CD4-positive, alpha-beta memory T cell (primary cell): ENCODE data around the gene C5orf22. TPM values are rescaled to one million over a fixed set of nuclear protein-coding genes. Genes with fewer than 3 reads are reported as not detected.
"Not testable (repeated sequence)": the region's sequence is repeated elsewhere in the genome, so short reads cannot be mapped to it uniquely, and the experiment has no call there.

ENCODE experiments used
- CTCF ChIA-PET: fragments of 350-600 bp; sonication (Branson Sonifier 250); formaldehyde crosslinking; loops from one replicate; lab custom pipeline; 2021; ENCODE audit warnings: inconsistent platforms; ENCODE audit not compliant: partially characterized antibody; lab: Charles Lee
- POLR2A ChIA-PET: fragments of 350-600 bp; sonication (Branson Sonifier 250); formaldehyde crosslinking; loops from one replicate; lab custom pipeline; 2021; ENCODE audit not compliant: partially characterized antibody; lab: Charles Lee
- DNase-seq, 5 donors: peaks; one replicate each; pipeline versions ENCODE4 v3.0.0 to v3.0.0-alpha.2; 2020 to 2022; ENCODE audit warnings: mixed read lengths in 1 of 5
- H3K27ac ChIP-seq: one replicate; pipeline ENCODE4 v1.7.0; 2013; ENCODE audit warnings: low read depth, low read length
- H3K27me3 ChIP-seq: 2 replicates; pipeline ENCODE4 v1.7.0; 2013; ENCODE audit warnings: mild to moderate bottlenecking, low read length, moderate library complexity; ENCODE audit not compliant: insufficient read depth
- H3K36me3 ChIP-seq: 2 replicates; pipeline ENCODE4 v1.7.0; 2013; ENCODE audit warnings: mild to moderate bottlenecking, low read length, moderate library complexity; ENCODE audit not compliant: insufficient read depth
- H3K4me1 ChIP-seq: 2 replicates; pipeline ENCODE4 v1.7.0; 2013; ENCODE audit warnings: mild to moderate bottlenecking, low read length, moderate library complexity; ENCODE audit not compliant: insufficient read depth
- H3K4me3 ChIP-seq, 2 donors: one replicate each; pipeline ENCODE4 v1.7.0; 2013; ENCODE audit warnings: low read length in 2 of 2, mild to moderate bottlenecking in 1 of 2
- H3K9me3 ChIP-seq, 2 donors: one replicate each; pipeline ENCODE4 v1.7.0; 2013; ENCODE audit warnings: low read length in 2 of 2, control low read depth in 1 of 2; ENCODE audit not compliant: control insufficient read depth in 1 of 2
- H3K27ac Mint-ChIP-seq, 7 donors: one replicate each; pipeline ENCODE4 v1.8.0; 2020 to 2021; ENCODE audit warnings: mixed read lengths in 7 of 7, mild to moderate bottlenecking in 6 of 7, inconsistent platforms in 3 of 7, moderate library complexity in 3 of 7
- H3K27me3 Mint-ChIP-seq, 2 donors: one replicate each; pipeline ENCODE4 v1.8.0; 2020 to 2021; ENCODE audit warnings: mixed read lengths in 2 of 2
- H3K36me3 Mint-ChIP-seq, 2 donors: one replicate each; pipeline ENCODE4 v1.8.0; 2020 to 2021; ENCODE audit warnings: mixed read lengths in 2 of 2, inconsistent platforms in 1 of 2, mild to moderate bottlenecking in 1 of 2
- H3K4me1 Mint-ChIP-seq, 4 donors: one replicate each; pipeline ENCODE4 v1.8.0; 2020 to 2021; ENCODE audit warnings: mixed read lengths in 4 of 4, mild to moderate bottlenecking in 1 of 4
- H3K4me3 Mint-ChIP-seq, 8 donors: one replicate each; pipeline ENCODE4 v1.8.0; 2020 to 2021; ENCODE audit warnings: mixed read lengths in 8 of 8, mild to moderate bottlenecking in 7 of 8, moderate library complexity in 6 of 8, inconsistent platforms in 3 of 8
- H3K9me3 Mint-ChIP-seq, 8 donors: one replicate each; pipeline ENCODE4 v1.8.0; 2020 to 2021; ENCODE audit warnings: mixed read lengths in 8 of 8, mild to moderate bottlenecking in 5 of 8, inconsistent platforms in 3 of 8, moderate library complexity in 1 of 8
- intact Hi-C: fragments of 100-400 bp; cut with micrococcal nuclease; formaldehyde crosslinking; loops from one replicate; pipeline ENCODE4 v1.15.1; 2023
- polyA plus RNA-seq, 2 donors: library from polyadenylated mRNA; unstranded; fragments of 300-500 nt; fragmentation: Illumina TruSeq; gene quantifications; one replicate each; pipeline ENCODE4 v1.2.3, GENCODE V29; 2021
- total RNA-seq, 2 experiments: library from RNA; stranded (reverse); gene quantifications; one replicate each; pipeline ENCODE4 v1.2.3, GENCODE V29; 2021

The C5orf22 gene
- total and polyA plus RNA-seq, 4 experiments from 2014 or later = 20.1 to 30.9 (median 27.3) TPM

DNA sequence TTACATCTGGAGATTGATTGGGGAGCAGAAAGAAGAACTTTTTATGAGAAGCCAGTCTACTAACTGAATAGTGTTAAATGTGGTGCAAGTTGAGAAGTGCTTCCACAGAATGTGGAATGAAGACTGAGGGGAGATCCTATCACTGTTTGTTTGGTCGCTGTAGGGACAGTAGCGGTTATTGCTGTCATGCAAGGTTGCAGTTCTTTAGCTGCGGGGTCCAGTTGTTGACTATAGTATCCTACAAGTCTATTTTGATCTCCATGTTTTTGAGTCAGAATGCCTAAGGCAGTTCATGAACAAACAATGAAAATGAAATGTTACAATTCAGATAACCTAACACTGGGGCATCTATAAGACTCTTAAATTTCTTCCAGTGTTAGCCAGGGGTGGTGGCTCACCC is 61.6 kb downstream of the C5orf22 start:
- Mint-ChIP-seq H3K36me3 (no peaks in the 10 kb centered on the region), H3K4me1 (no peaks in the 10 kb centered on the region), H3K4me3 (no peak overlapping the region), H3K27ac (no peak overlapping the region), H3K27me3 (peaks cover 8% of the 10 kb centered on the region in 2 donors), H3K9me3 (no peaks in the 10 kb centered on the region)
- Histone ChIP-seq H3K9me3 (no peaks in the 10 kb centered on the region), H3K27me3 (no peaks in the 10 kb centered on the region), H3K36me3 (no peaks in the 10 kb centered on the region), H3K4me1 (no peaks in the 10 kb centered on the region), H3K4me3 (no peak overlapping the region), H3K27ac (no peak overlapping the region)
- POLR2A ChIA-PET = no interaction called here
- DNase-seq = no peak
- CTCF ChIA-PET = no interaction called here
- intact Hi-C loops = no loop called here

DNA sequence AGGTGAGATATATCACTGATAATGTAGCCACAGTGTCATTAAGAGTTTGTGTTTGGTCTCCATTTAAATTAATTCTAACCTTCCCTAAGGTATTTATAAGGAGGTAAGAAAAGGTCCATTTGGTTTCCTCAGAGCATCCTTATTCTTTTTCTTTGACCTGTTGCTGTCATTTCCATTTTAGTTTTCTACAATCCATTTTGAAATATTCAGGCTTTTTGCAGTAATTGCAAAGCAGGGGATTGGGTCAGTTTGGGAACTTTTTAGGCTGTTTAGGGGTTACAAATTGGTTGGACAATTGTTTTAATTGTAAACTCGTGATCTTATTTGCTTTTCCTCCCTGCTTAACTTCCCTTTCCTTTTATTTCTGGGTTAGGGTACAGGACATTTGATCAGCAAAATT is 64.3 kb downstream of the C5orf22 start:
- Mint-ChIP-seq H3K4me3 (no peak overlapping the region), H3K27ac (no peak overlapping the region), H3K9me3 (no peaks in the 10 kb centered on the region), H3K36me3 (no peaks in the 10 kb centered on the region), H3K27me3 (peaks cover 8 to 12% of the 10 kb centered on the region in 2 donors), H3K4me1 (no peaks in the 10 kb centered on the region)
- no peaks in the 10 kb centered on the region for H3K27me3 ChIP-seq
- no peaks in the 10 kb centered on the region for H3K9me3 ChIP-seq
- H3K4me1 ChIP-seq = no peaks in the 10 kb centered on the region
- intact Hi-C loops = no loop called here
- no peak overlapping the region for H3K4me3 ChIP-seq
- no peaks in the 10 kb centered on the region for H3K36me3 ChIP-seq
- CTCF ChIA-PET = no interaction called here
- no peak overlapping the region for H3K27ac ChIP-seq
- no peak for DNase-seq
- POLR2A ChIA-PET = no interaction called here

DNA sequence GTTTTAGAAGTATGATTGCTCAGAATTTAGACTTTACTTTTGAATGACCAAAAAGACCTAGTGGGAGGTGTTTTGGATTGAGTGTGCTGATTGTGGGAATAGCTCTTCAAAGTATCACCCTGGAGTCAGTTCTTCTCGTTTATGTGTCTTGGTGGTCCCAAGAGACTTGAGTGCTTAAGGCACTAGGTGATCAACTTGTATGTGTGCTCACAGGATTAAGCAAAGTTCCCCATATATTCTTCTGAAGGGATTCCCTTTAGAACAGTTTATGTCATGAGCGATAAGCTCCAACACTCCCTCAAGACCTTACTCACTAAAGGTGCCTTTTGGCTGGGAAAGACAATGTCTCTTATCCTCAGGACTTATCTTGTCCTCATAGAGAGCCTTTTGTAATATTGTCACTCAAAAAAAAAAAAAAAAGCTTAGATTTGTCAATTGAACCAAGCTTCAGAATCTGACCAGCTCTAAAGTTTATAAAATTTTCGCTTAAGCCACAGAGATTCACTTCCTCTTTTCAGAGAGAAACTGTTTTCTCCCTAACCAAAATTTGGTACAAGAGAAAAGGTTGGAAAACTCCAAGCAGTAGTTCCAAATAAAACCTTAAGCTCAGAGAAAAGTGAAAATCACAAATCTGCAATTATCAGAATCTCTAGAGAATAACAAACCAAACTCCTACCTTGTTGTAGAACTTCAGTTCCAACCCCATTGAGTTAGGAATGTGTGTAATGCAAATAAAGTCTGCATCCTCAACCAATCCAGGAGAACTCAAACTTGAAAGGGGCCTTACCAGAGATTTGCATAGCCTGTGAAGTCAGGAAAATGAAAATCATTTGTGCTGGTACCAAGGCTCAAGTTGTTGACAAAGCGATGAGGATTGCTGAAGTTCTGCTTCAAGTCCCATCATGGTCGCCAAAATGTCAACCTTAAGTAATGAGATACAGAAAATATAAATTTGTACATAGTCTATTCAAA is 66.8 kb downstream of the C5orf22 start:
- CTCF ChIA-PET = interaction anchor here (0.7 to 1.6 kb wide), 2 partner anchors 7 to 12 kb away, joined by 3 read pairs; no protein-coding TSS in a partner anchor
- Mint-ChIP-seq H3K27me3 (peaks cover 12 to 17% of the 10 kb centered on the region in 2 donors), H3K4me3 (no peak overlapping the region), H3K36me3 (no peaks in the 10 kb centered on the region), H3K9me3 (no peaks in the 10 kb centered on the region), H3K4me1 (no peaks in the 10 kb centered on the region), H3K27ac (no peak overlapping the region)
- no peaks in the 10 kb centered on the region for H3K9me3 ChIP-seq
- no peaks in the 10 kb centered on the region for H3K36me3 ChIP-seq
- no peaks in the 10 kb centered on the region for H3K4me1 ChIP-seq
- no peak overlapping the region for H3K27ac ChIP-seq
- intact Hi-C loops = no loop called here
- DNase-seq = no peak
- no peaks in the 10 kb centered on the region for H3K27me3 ChIP-seq
- POLR2A ChIA-PET = no interaction called here
- H3K4me3 ChIP-seq = no peak overlapping the region

DNA sequence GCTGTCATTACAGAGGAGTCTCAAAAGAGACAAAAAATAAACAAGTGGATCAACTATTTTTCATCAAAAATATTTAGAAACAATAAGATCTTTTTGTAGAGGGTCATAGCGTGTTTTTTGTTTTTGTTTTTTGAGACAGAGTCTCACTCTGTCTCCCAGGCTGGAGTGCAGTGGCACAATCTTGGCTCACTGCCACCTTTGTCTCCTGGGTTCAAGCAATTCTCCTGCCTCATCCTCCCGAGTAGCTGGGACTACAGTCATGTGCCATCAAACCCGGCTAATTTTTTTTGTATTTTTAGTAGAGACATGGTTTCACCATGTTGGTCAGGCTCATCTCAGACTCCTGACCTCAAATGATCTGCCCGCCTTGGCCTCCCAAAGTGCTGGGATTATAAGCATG is 70.2 kb downstream of the C5orf22 start:
- H3K27ac ChIP-seq, H3K4me1 ChIP-seq, H3K4me1 Mint-ChIP-seq, H3K4me3 ChIP-seq, POLR2A ChIA-PET, DNase-seq, H3K36me3 Mint-ChIP-seq, intact Hi-C loops, CTCF ChIA-PET, H3K36me3 ChIP-seq, H3K9me3 Mint-ChIP-seq, H3K4me3 Mint-ChIP-seq, H3K27me3 ChIP-seq, H3K9me3 ChIP-seq, H3K27ac Mint-ChIP-seq: not testable (repeated sequence)
- peaks cover 9 to 10% of the 10 kb centered on the region in 2 donors for H3K27me3 Mint-ChIP-seq

DNA sequence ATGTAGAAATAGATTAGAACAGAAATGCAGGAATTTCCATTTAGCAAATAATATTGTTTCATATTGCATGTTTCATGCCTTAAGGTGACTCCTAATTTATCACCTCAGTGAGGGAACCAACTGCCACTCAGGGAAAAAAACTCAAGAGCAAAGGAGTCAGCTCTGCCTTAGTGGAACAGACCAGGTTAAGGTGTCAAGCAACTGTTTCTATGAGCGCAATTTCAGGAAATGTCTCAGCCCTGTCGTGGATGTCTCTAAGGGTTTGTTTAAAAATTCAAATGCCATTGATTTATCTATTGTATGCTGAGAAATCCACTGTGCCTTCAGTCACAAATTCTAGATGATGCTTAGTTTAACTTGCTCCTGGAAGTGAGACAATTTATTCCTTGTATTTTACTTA is 72.1 kb downstream of the C5orf22 start:
- intact Hi-C loops = no loop called here

DNA sequence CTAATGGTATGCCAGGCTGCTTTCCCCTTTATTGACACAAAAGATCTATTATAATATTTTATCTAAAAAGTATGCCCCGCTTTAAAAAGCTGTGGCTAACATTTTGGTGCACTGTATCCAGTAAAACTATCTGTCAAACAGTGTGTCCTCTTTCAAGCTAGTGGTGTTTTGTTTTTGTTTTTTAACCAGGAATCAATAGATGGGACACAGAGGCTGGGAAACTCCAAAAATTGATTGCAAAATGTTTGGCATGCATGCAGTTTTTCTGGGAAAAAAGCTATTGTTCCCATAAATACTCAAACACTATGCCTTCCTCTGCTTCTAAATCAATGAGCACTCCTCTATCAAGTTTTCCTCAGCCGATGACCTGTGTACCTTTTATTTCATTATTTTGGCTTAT is 72.5 kb downstream of the C5orf22 start:
- H3K9me3 ChIP-seq = no peaks in the 10 kb centered on the region
- no peak for DNase-seq
- H3K4me3 ChIP-seq = no peak overlapping the region
- Mint-ChIP-seq H3K4me1 (no peaks in the 10 kb centered on the region), H3K4me3 (no peak overlapping the region), H3K27me3 (peaks cover 6 to 9% of the 10 kb centered on the region in 2 donors), H3K9me3 (no peaks in the 10 kb centered on the region), H3K36me3 (no peaks in the 10 kb centered on the region), H3K27ac (no peak overlapping the region)
- ChIA-PET CTCF (no interaction called here), POLR2A (no interaction called here)
- no peaks in the 10 kb centered on the region for H3K27me3 ChIP-seq
- no peaks in the 10 kb centered on the region for H3K36me3 ChIP-seq
- no peaks in the 10 kb centered on the region for H3K4me1 ChIP-seq
- H3K27ac ChIP-seq = no peak overlapping the region
- intact Hi-C loops = no loop called here

More for the DNA sequence above, 72.1 kb downstream of the C5orf22 start:
- ChIA-PET POLR2A (no interaction called here), CTCF (no interaction called here)
- Mint-ChIP-seq H3K27ac (no peak overlapping the region), H3K4me1 (no peaks in the 10 kb centered on the region), H3K4me3 (no peak overlapping the region), H3K9me3 (no peaks in the 10 kb centered on the region), H3K36me3 (no peaks in the 10 kb centered on the region), H3K27me3 (peaks cover 6 to 9% of the 10 kb centered on the region in 2 donors)
- Histone ChIP-seq H3K36me3 (no peaks in the 10 kb centered on the region), H3K27me3 (no peaks in the 10 kb centered on the region), H3K9me3 (no peaks in the 10 kb centered on the region), H3K27ac (no peak overlapping the region), H3K4me3 (no peak overlapping the region), H3K4me1 (no peaks in the 10 kb centered on the region)
- DNase-seq = no peak
